ENCODE measurements around the gene TPGS1.

GRCh38 chr19:506404-507285, 652 bp upstream of the TPGS1 start:
- TF ChIP-seq ZFX (IDR thresholded peaks at IDR 0.05; ENCODE audit: borderline replicate concordance) (no peak), CTCF (IDR thresholded peaks at IDR 0.05) (peak; percentile 96)

Data from 22Rv1 (cell line).